CD4-positive, CD25-positive, alpha-beta regulatory T cell (primary cell): Measurements from ENCODE around the gene PGR. TPM values are rescaled to one million over a fixed set of nuclear protein-coding genes. Genes with fewer than 3 reads are reported as not detected.

Experiments used
- ATAC-seq, 2 donors: fragments of 150-1000 bp; cut with Tn5 transposase; one replicate each; pipeline ENCODE4 v1.10.0; 2021; ENCODE audit warnings: low read depth in 2 of 2, moderate number of reproducible peaks in 2 of 2, moderate library complexity in 1 of 2
- DNase-seq, 3 donors: peaks; one replicate each; pipeline versions ENCODE4 v3.0.0 to v3.0.0-alpha.2; 2012 to 2022; ENCODE audit warnings: mixed read lengths in 1 of 3
- H3K27ac ChIP-seq: one replicate; pipeline ENCODE4 v1.7.0; 2013; ENCODE audit warnings: mild to moderate bottlenecking, low read length; ENCODE audit not compliant: insufficient read depth, poor library complexity, severe bottlenecking
- H3K27me3 ChIP-seq: one replicate; pipeline ENCODE4 v1.7.0; 2013; ENCODE audit warnings: low read length; ENCODE audit not compliant: control insufficient read depth, insufficient read depth
- H3K36me3 ChIP-seq: one replicate; pipeline ENCODE4 v1.7.0; 2013; ENCODE audit warnings: mild to moderate bottlenecking, low read length, moderate library complexity; ENCODE audit not compliant: control insufficient read depth, insufficient read depth
- H3K4me1 ChIP-seq: 2 replicates; pipeline ENCODE4 v1.7.0; 2013; ENCODE audit warnings: mild to moderate bottlenecking, low read length; ENCODE audit not compliant: insufficient read depth, control insufficient read depth, poor library complexity, severe bottlenecking
- H3K4me3 ChIP-seq: one replicate; pipeline ENCODE4 v1.7.0; 2013; ENCODE audit warnings: low read depth, mild to moderate bottlenecking, low read length, moderate library complexity
- H3K9me3 ChIP-seq, 2 experiments: 1 replicate in 1 of 2; 2 replicates in 1 of 2; pipeline ENCODE4 v1.7.0; 2013; ENCODE audit warnings: low read length in 2 of 2, mild to moderate bottlenecking in 1 of 2, moderate library complexity in 1 of 2; ENCODE audit not compliant: control insufficient read depth in 2 of 2
- H3K27ac Mint-ChIP-seq, 3 donors: one replicate each; pipeline ENCODE4 v1.8.0; 2020 to 2022; ENCODE audit warnings: mild to moderate bottlenecking in 3 of 3, mixed read lengths in 3 of 3, moderate library complexity in 2 of 3
- H3K27me3 Mint-ChIP-seq: one replicate; pipeline ENCODE4 v1.8.0; 2022; ENCODE audit warnings: mild to moderate bottlenecking, mixed read lengths
- H3K36me3 Mint-ChIP-seq: one replicate; pipeline ENCODE4 v1.8.0; 2020; ENCODE audit warnings: mixed read lengths
- H3K4me1 Mint-ChIP-seq, 4 donors: one replicate each; pipeline ENCODE4 v1.8.0; 2020 to 2022; ENCODE audit warnings: mixed read lengths in 4 of 4, mild to moderate bottlenecking in 1 of 4
- H3K4me3 Mint-ChIP-seq, 4 donors: one replicate each; pipeline ENCODE4 v1.8.0; 2020 to 2022; ENCODE audit warnings: mild to moderate bottlenecking in 4 of 4, mixed read lengths in 4 of 4, moderate library complexity in 3 of 4
- H3K9me3 Mint-ChIP-seq, 7 donors: one replicate each; pipeline ENCODE4 v1.8.0; 2020 to 2022; ENCODE audit warnings: mixed read lengths in 7 of 7, mild to moderate bottlenecking in 3 of 7, moderate library complexity in 2 of 7
- polyA plus RNA-seq, 4 donors: library from polyadenylated mRNA; unstranded; fragments of 300-500 nt; fragmentation: Illumina TruSeq; gene quantifications; one replicate each; pipeline ENCODE4 v1.2.3, GENCODE V29; 2021
- total RNA-seq: library from RNA; stranded (reverse); gene quantifications from one replicate; pipeline ENCODE4 v1.2.3, GENCODE V29; 2022

Gene PGR
- not detected for total RNA-seq
- polyA plus RNA-seq = not detected

GRCh38 chr11:101129203-101129943 lies at the start of gene PGR:
Gene PGR (minus strand): TSS chr11:101129813. CDS start chr11:101129070, 743 bp downstream.
- Histone ChIP-seq H3K27me3 (peaks cover 7% of the 10 kb centered on the region), H3K4me1 (no peaks in the 10 kb centered on the region), H3K4me3 (no peak within 1 kb of the TSS), H3K27ac (no peak within 1 kb of the TSS), H3K36me3 (no peaks in the 10 kb centered on the region), H3K9me3 (peaks cover 2 to 3% of the 10 kb centered on the region in 2 experiments)
- ATAC-seq = no peak
- Mint-ChIP-seq H3K4me1 (peaks cover 0 to 3% (median 0%) of the 10 kb centered on the region in 4 donors), H3K27ac (no peak within 1 kb of the TSS), H3K27me3 (peaks cover 34% of the 10 kb centered on the region), H3K36me3 (no peaks in the 10 kb centered on the region), H3K4me3 (no peak within 1 kb of the TSS), H3K9me3 (peaks cover 0 to 11% (median 0%) of the 10 kb centered on the region in 7 donors)
- DNase-seq = no peak

DNA sequence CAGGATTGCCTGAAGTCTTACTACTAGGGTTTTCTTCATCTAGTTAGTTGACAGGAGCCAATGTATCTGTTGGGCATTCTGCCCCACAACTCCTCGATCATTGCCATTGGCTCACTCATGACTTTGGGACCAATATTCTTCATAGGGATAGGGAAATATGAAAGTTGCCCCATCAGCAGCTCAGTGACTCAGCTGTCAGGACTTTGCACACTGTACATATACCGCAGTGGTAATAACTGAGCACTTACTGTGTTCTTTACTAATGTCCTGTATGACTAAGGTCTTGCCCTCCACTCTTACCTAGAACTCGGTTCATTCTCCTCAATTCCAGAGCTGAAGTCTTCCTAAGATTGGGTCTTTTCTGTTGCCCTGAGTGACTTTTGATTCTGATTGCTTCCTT lies 46.8 kb upstream of the PGR start:
- H3K36me3 ChIP-seq = no peaks in the 10 kb centered on the region
- Mint-ChIP-seq H3K4me3 (no peak overlapping the region), H3K27ac (no peak overlapping the region), H3K4me1 (no peaks in the 10 kb centered on the region), H3K27me3 (no peaks in the 10 kb centered on the region), H3K9me3 (peaks cover 1 to 8% (median 6%) of the 10 kb centered on the region in 7 donors), H3K36me3 (no peaks in the 10 kb centered on the region)
- no peak overlapping the region for H3K4me3 ChIP-seq
- no peaks in the 10 kb centered on the region for H3K4me1 ChIP-seq
- ATAC-seq (no peak), DNase-seq (no peak)
- no peak overlapping the region for H3K27ac ChIP-seq
- H3K9me3 ChIP-seq = no peaks in the 10 kb centered on the region
- H3K27me3 ChIP-seq = no peaks in the 10 kb centered on the region

- Mint-ChIP-seq H3K27ac (no peak overlapping the region), H3K9me3 (peaks cover 0 to 32% (median 6%) of the 10 kb centered on the region in 7 donors), H3K27me3 (no peaks in the 10 kb centered on the region), H3K4me3 (no peak overlapping the region), H3K36me3 (no peaks in the 10 kb centered on the region), H3K4me1 (no peaks in the 10 kb centered on the region)
- Histone ChIP-seq H3K4me3 (no peak overlapping the region), H3K36me3 (no peaks in the 10 kb centered on the region), H3K9me3 (peaks cover 0 to 2% of the 10 kb centered on the region in 2 experiments), H3K27ac (no peak overlapping the region), H3K27me3 (no peaks in the 10 kb centered on the region), H3K4me1 (no peaks in the 10 kb centered on the region)
- ATAC-seq (no peak), DNase-seq (no peak)
Measured at GRCh38 chr11:101169944-101170343, 40.3 kb upstream of the PGR start.

DNA sequence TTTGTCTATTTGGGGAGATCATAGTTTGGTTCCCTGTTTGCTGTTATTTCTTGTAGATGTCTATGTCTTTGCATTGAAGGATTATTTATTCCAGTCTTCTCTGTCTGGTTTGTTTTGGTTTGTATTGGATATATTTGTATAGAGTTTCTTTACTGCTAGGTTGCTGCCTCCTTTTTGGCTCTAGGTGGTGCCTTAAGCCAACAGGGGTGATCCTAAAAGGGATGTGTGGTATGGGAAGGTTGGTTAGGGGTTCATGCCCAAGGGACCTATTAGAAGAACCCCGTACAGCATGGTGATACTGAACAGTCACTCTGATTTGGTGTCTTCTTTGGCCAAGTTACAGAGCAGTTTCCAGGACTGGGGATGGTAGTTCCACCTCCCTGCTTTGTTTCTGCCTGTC lies 36.4 kb upstream of the PGR start:
- Mint-ChIP-seq H3K9me3 (peaks cover 3 to 33% (median 11%) of the 10 kb centered on the region in 7 donors), H3K27me3 (no peaks in the 10 kb centered on the region), H3K36me3 (no peaks in the 10 kb centered on the region), H3K4me1 (no peaks in the 10 kb centered on the region), H3K27ac (no peak overlapping the region), H3K4me3 (no peak overlapping the region)
- no peak for DNase-seq
- Histone ChIP-seq H3K36me3 (no peaks in the 10 kb centered on the region), H3K4me1 (no peaks in the 10 kb centered on the region), H3K4me3 (no peak overlapping the region), H3K9me3 (peaks cover 0 to 2% of the 10 kb centered on the region in 2 experiments), H3K27ac (no peak overlapping the region), H3K27me3 (no peaks in the 10 kb centered on the region)
- no peak for ATAC-seq

GRCh38 chr11:101158119-101158518 lies 28.5 kb upstream of the PGR start:
- Histone ChIP-seq H3K36me3 (no peaks in the 10 kb centered on the region), H3K9me3 (peaks cover 0 to 13% of the 10 kb centered on the region in 2 experiments), H3K4me1 (no peaks in the 10 kb centered on the region), H3K27me3 (no peaks in the 10 kb centered on the region), H3K4me3 (no peak overlapping the region), H3K27ac (no peak overlapping the region)
- H3K4me3 Mint-ChIP-seq = no peak overlapping the region
- peaks cover 4 to 36% (median 11%) of the 10 kb centered on the region in 7 donors for H3K9me3 Mint-ChIP-seq
- H3K27me3 Mint-ChIP-seq = no peaks in the 10 kb centered on the region
- no peaks in the 10 kb centered on the region for H3K4me1 Mint-ChIP-seq
- no peak for DNase-seq
- no peak for ATAC-seq
- H3K27ac Mint-ChIP-seq = no peak overlapping the region
- no peaks in the 10 kb centered on the region for H3K36me3 Mint-ChIP-seq

DNA sequence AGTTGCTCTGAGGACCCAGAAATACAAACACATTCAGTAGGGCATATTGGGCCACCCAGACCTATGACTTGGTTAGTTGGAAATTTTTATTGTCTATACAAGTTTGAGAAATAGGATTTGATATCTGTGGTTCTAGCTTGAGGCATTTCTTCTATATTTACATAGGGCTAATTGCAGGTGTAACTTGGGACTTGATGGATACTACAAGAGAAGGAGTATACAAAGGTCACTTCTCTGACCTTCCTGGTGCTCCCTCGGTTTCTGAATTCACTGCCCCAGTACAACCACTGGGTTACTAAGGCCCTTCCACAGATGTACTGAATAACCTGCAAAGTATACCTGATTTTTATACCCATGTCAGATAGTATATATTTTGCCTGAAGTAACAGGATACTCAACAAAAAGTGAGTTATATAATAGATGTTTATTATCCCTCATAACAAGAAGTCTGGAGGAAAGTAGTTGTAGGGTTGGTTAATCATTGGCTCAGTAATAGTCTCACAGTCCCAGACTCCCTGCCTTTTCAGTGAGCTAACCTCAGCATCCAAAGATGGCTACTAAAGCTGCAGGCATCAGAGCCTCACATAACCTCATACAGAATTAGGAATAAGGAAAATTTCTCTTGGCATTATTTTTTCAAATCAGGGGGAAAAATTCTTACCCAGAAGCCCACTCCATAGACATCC lies 8.8 kb upstream of the PGR start:
- no peak overlapping the region for H3K4me3 ChIP-seq
- ATAC-seq = no peak
- peaks cover 4% of the 10 kb centered on the region for H3K27me3 Mint-ChIP-seq
- no peak for DNase-seq
- no peaks in the 10 kb centered on the region for H3K4me1 ChIP-seq
- H3K36me3 ChIP-seq = no peaks in the 10 kb centered on the region
- H3K9me3 ChIP-seq = no peaks in the 10 kb centered on the region
- no peaks in the 10 kb centered on the region for H3K4me1 Mint-ChIP-seq
- no peaks in the 10 kb centered on the region for H3K36me3 Mint-ChIP-seq
- no peaks in the 10 kb centered on the region for H3K27me3 ChIP-seq
- H3K9me3 Mint-ChIP-seq = peaks cover 0 to 8% (median 2%) of the 10 kb centered on the region in 7 donors
- no peak overlapping the region for H3K27ac ChIP-seq
- no peak overlapping the region for H3K4me3 Mint-ChIP-seq
- no peak overlapping the region for H3K27ac Mint-ChIP-seq

DNA sequence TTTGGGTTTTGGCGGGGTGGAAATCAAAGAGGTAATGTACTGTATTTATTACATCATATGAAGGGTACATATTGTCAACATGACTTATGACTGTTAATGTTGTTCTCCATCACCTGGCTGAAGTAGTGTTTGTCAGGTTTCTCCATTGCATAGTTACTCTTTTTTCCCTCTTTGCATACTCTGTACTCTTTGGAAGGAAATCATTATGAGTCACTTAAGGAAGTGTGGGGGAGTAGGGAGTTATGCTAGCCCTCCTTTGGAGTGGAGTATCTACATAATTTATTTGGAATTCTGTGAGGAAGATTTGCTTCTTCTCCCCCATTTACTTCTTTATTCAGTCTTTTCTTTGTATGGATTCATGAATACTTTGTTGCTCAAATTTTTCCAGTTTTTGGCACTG lies 3.6 kb upstream of the PGR start:
- ATAC-seq (no peak), DNase-seq (no peak)
- Histone ChIP-seq H3K36me3 (no peaks in the 10 kb centered on the region), H3K27me3 (peaks cover 7% of the 10 kb centered on the region), H3K9me3 (peaks cover 2 to 3% of the 10 kb centered on the region in 2 experiments), H3K4me3 (no peak overlapping the region), H3K4me1 (no peaks in the 10 kb centered on the region), H3K27ac (no peak overlapping the region)
- no peak overlapping the region for H3K4me3 Mint-ChIP-seq
- no peaks in the 10 kb centered on the region for H3K4me1 Mint-ChIP-seq
- no peaks in the 10 kb centered on the region for H3K36me3 Mint-ChIP-seq
- peaks cover 25% of the 10 kb centered on the region for H3K27me3 Mint-ChIP-seq
- H3K9me3 Mint-ChIP-seq = peaks cover 0 to 11% (median 4%) of the 10 kb centered on the region in 7 donors
- no peak overlapping the region for H3K27ac Mint-ChIP-seq
